ENCODE data around the gene EVX2.

EVX2 gene

DNA sequence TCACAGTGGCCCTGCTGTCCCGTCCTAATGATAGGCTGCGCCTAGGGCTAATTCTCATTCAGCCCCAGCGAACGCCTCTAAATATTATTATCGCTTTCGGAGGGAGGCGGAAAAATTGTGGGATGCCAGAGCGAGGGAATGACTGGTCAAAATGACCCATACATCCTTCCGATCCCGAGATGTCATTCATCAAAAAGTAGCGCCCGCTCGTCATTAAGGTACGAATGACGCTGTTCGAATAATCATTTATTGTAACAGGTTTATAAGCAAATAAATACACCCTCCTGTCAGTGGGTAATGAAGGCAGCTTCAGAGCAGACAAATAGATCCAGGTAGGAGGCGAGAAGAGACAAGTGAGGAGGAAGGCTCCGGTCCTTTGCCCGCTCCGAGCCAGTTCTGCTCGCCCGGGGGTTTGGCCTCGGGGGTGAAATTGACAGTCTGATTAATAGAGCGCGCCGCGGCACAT lies at the start of gene EVX2:
Gene EVX2, minus strand, starts transcription at position 167 of the 466 bp plus-strand sequence. CDS start 186 bp downstream, outside the sequence.
- in situ Hi-C loops (cut with HindIII; ENCODE audit: low sequenced_read_pairs), result no loop called here

- in situ Hi-C loops (cut with HindIII; ENCODE audit: low sequenced_read_pairs), result loop anchor here (25.0 kb wide), 1 partner anchor 504 kb away; no protein-coding TSS in a partner anchor
These were observed 49.6 kb upstream of the EVX2 start for GRCh38 chr2:176133389-176133788.

DNA sequence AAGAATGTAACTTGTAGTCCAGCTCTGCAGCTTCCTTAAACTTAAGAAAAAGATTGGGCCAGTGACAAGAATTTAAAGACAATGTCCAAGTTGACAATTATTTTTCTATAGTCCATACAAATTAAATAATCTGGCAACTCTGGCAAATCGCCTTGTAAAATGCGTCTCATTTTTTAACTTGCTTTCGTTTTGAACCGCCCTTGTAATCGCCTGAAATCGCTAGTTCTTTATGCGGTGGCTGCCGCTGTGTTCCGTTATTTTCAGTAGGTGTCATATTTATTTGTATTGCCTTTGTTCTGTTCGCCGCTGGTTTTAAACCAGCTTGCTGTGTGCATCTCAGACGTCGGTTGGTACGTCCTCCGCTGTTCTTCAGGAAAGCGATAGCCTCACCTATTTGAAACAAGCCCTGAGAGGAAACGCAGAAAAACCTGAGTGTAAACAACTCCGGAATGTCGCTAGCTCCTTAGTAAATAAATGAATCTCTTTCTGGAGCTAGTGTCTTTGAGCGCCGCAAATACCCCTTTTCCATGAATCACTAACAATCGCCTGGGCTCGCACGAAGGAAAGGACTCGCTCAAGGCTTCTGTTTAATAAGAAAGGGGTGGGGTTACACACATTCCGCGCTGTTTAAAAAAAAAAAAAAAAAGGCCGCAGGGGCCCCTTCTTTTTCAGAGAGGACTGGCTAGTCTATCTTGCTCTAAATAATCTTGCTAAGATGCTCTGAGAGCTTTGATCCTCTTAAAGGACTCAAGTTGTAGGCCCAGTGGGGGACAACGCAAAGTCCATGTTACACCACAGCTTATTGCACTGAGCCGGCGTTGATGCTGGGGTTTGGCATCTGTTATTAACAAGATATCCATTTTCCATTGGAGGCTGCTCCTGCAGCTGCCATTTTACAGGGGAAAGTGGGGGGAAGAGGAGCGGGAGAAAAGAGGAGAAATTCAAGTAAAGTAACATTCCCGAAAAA lies 48.7 kb upstream of the EVX2 start:
- in situ Hi-C loops (cut with HindIII; ENCODE audit: low sequenced_read_pairs), result loop anchor here (25.0 kb wide), 1 partner anchor 505 kb away; no protein-coding TSS in a partner anchor

- in situ Hi-C loops (cut with HindIII; ENCODE audit: low sequenced_read_pairs), result loop anchor here (25.0 kb wide), 1 partner anchor 505 kb away; no protein-coding TSS in a partner anchor
These were observed 48.0 kb upstream of the EVX2 start for GRCh38 chr2:176131848-176132158.

- in situ Hi-C loops (cut with HindIII; ENCODE audit: low sequenced_read_pairs), result loop anchor here (25.0 kb wide), 1 partner anchor 506 kb away; no protein-coding TSS in a partner anchor
These were observed 47.4 kb upstream of the EVX2 start for GRCh38 chr2:176130957-176131847.

DNA sequence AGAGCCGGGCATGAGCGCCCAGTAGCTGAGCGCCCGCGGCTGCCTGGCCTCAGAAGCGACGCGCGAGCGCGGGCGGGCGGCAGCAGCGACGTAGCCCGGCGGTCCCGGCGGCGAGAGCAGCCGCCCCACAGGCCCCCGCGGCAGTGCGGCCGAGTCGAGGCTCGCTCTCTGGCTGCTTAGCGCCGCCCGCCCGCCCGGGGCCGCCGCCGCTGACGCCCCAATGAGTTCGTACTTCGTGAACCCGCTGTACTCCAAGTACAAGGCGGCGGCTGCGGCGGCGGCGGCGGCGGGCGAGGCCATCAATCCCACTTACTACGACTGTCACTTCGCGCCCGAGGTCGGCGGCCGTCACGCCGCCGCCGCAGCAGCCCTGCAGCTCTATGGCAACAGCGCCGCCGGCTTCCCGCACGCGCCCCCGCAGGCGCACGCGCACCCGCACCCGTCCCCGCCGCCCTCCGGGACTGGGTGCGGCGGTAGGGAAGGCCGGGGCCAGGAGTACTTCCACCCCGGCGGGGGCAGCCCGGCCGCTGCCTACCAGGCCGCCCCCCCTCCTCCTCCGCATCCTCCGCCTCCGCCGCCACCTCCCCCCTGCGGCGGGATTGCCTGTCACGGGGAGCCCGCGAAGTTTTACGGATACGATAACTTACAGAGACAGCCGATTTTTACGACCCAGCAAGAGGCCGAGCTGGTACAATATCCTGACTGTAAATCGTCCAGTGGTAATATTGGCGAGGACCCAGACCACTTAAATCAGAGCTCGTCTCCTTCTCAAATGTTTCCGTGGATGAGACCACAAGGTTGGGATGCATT lies 46.6 kb upstream of the EVX2 start:
- in situ Hi-C loops (cut with HindIII; ENCODE audit: low sequenced_read_pairs), result loop anchor here (25.0 kb wide), 1 partner anchor 507 kb away; no protein-coding TSS in a partner anchor

GRCh38 chr2:176129813-176130146 lies 46.0 kb upstream of the EVX2 start:
- in situ Hi-C loops (cut with HindIII; ENCODE audit: low sequenced_read_pairs), result loop anchor here (25.0 kb wide), 1 partner anchor 508 kb away; no protein-coding TSS in a partner anchor

DNA sequence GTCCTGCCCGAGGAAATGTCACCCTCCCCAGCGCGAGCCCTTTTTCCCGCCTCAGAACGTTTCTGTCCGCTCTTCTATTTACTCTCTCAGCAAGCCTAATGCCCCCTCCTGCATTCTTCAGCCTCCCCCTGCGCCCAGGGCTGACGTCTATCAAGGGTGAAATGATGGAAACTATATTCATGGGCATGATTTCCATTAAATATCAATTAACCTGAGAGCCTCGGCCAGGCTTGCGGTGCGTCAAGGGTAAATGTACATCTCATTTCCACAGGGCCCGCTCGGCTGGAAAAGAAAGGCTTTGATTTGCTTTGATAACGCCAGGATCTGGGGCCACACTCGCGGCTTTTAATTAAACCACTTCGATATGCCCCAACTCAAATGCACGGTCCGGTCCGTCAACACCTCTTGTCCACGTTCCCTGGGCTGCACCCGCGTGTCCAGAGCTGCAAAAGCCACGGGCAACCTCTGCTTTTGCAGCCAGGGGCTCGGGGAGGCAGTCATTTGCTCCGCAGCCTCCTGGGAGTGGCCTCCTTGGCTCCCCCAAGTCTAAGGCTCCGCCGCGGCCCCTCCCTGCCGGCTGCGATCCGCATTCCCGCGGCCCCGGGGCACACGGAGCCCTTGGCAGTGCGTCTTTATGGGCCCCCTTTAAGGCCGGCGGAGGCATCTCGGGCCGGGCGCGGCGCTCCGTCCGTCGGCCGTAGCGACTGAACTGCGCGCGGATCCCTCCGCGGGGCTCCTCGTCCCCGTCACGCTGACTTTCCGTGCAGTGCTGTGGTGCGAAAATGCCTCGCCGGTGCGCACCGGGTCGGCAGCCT lies 45.4 kb upstream of the EVX2 start, which contains the start of gene HOXD8:
Gene HOXD8, plus strand, starts transcription at position 724 of the 815 bp plus-strand sequence. CDS start 662 bp downstream, outside the sequence.
- in situ Hi-C loops (cut with HindIII; ENCODE audit: low sequenced_read_pairs), result loop anchor here (25.0 kb wide), 1 partner anchor 508 kb away; no protein-coding TSS in a partner anchor

DNA sequence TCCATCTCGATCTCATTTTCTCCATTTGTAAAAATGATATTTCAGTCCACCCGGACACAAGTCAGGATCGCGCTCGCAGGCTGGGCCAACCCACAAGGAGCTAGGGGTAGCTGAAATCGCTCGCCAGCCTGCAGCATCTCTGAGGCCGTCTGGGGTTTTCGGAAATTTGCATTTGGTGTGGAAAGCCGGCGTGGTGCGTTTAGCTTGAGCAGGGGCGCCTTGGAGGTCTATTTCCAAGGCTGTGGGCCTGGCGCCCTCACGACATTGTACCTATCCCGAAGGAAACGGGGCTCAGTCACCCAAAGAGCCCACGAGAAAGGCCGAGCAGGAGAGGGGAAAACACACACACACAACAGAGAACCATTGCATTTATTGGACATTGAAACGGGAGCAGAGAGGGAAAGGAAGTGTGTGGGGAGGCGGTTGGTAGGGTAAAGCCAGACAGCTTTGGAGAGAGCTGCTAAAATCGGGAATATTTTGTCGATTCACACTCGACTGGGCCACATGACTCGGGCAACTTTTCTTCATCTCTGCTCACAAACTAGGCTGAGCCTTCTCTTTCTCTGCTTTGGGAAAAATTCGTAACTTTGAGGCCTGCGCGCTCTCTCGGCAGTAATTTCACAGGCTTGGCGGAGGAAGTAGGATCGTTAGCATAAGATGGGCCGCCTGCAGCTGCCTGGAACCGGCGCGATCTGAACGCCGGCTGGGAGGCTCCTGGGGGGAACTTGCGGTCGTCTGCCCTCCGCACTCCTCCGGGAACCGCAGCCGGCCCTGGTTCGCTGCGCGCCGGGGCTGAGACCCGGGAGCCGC lies 44.6 kb upstream of the EVX2 start:
- in situ Hi-C loops (cut with HindIII; ENCODE audit: low sequenced_read_pairs), result loop anchor here (25.0 kb wide), 1 partner anchor 509 kb away; no protein-coding TSS in a partner anchor

DNA sequence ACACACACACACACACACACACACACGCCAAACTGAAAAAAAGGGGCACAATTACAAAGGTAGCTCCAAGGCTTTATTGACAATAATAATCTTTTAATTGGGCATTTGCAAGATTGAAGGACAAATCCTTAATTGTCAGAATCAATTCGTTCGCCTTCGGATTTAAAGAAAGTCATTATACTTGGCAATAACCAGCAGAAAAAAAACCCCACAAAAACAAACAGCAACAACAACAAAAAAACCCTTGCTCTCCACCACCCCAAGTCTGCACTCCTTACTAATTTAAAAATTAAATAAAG lies 44.0 kb upstream of the EVX2 start:
- in situ Hi-C loops (cut with HindIII; ENCODE audit: low sequenced_read_pairs), result loop anchor here (25.0 kb wide), 1 partner anchor 510 kb away; no protein-coding TSS in a partner anchor

DNA sequence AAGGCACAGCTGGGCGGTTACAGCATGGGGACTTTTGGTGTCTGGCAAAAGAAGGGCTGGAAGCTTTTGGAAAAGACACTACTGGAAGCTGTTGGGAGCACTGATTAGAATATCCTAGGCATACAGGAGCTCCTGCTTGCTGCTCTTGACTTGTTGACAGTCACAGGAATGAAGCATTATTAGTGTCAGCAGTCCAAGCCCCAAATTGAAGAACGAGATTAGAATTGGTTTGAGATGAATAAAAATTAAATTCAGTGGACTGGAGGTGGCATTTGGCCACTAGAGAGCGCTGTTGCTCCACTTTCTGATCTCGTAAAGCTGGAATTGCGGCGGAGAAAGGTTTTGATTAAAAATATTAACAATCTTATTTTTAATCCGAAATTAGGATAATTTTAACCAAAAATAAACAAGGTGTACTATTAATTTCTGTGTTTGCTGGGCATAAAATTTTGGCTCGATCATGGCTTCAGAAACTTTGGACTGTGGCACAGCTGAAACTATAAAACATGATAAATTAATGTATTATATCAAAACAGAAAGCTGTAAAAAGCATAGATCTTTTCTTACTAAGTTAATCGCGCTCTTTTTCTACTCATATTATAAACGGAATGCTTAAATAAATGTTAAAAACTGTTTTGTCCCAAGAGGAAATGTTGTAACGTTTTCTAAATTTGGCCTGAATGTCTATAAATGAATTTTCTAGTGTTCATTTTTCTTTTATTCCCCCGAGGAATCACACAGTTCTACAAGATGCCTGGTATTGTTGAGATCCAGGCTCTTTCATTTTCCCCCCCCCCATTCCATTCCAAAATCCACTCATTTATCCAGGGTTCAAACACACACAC lies 43.4 kb upstream of the EVX2 start:
- in situ Hi-C loops (cut with HindIII; ENCODE audit: low sequenced_read_pairs), result loop anchor here (25.0 kb wide), 1 partner anchor 510 kb away; no protein-coding TSS in a partner anchor

- in situ Hi-C loops (cut with HindIII; ENCODE audit: low sequenced_read_pairs), result loop anchor here (25.0 kb wide), 1 partner anchor 512 kb away; no protein-coding TSS in a partner anchor
These were observed 42.0 kb upstream of the EVX2 start for GRCh38 chr2:176125772-176126054.

DNA sequence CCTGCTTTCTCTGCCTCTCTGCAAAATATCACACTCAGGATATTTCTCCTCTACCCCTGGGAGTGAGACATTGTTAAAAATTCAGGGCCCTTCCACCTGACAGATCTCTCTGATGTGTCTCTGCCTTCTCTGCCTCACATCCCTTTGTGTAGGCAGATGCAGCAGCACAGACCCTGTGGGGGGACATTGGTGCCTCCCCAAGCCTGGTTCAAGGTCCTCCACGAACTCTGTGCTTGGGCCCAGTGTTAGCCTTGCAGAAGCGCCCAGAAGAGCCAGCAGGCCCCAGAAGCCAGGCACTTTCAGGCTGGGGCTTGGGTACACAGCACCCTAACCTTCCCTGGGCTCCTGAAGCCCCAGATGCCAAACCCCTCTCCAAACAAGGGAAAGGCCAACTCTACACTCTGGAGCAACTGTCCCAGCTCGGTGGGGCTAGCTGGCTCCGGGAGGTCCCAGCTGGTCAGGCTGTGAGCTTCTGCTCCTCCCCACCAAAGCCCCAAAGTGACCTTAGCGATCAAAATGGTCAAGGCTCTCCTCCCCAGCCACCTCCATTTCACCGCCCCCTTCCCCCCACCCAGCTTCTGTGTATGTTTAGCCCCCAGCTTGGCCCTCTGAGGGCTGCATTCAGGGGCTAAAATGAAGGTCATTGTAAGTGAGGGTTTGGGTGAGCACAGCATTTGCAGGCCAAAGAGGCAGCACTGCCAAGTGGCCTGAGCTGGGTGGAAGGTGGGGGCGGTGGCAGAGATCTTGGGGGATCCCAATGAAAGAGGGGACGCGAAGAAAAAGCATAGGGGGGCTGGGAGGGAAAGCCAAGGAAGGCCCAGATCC lies 41.4 kb upstream of the EVX2 start:
- in situ Hi-C loops (cut with HindIII; ENCODE audit: low sequenced_read_pairs), result loop anchor here (25.0 kb wide), 1 partner anchor 512 kb away; no protein-coding TSS in a partner anchor

DNA sequence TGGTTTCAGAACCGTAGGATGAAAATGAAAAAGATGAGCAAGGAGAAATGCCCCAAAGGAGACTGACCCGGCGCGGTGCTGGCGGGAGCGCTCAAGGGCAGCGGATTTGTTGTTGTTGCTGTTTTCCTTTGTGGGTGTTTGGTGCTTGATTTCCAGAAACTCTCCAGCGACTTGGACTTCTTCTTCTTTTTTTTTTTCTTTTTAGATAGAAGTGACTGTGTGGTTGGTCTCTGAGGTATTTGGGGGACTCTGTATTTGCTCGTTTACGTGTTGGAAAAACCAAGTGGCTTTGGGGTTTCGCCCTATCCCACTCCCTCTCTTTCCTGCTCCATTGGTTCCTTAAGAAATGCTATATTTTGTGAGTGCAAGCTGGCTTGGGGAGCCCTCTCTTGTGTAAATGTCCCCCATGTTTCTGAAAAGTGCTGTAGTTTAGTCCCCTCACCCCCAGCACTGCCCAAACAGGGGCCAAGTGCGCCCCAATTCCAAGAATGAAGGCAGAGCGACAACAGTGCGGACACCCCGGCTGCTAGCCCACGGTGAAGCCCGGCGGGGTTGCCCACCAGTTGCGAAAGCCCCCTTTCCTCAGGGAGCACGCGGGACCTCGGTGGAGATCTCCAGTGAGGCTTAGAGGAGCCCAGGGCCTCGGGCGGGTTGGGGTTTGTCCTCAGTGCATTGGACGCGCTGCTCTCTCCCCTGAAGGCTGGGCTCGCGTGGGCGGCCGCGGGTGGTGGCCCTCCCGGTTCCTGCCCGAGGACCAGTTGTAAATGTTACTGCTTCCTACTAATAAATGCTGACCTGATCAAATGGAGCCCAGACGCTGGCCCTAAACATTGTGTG lies 40.6 kb upstream of the EVX2 start:
- in situ Hi-C loops (cut with HindIII; ENCODE audit: low sequenced_read_pairs), result no loop called here

DNA sequence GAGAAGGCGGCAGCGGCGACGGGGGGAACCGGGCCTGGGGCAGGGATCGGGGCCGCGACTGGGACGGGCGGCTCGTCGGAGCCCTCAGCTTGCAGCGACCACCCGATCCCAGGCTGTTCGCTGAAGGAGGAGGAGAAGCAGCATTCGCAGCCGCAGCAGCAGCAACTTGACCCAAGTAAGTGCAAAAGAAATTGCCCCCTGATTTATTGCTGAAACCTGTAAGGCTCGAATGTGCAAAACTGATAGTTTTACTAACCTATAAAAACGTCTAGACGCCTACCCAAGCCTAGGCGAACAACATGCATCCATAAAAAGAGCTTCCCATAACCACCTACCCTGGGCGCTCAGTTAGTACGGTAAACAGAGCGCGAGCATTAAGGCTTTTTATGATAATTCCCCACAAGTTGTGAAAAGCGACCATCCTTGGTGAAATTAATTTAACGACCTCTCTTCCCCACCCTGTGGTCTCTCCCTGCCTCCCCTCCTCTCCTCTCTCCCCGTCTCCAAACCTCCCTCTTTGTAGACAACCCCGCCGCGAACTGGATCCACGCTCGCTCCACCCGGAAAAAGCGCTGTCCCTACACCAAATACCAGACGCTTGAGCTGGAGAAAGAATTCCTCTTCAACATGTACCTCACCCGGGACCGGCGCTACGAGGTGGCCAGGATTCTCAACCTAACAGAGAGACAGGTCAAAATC lies 39.8 kb upstream of the EVX2 start:
- in situ Hi-C loops (cut with HindIII; ENCODE audit: low sequenced_read_pairs), result no loop called here
